H9 (cell line): ENCODE data around the gene FADS1. TPM values are rescaled to one million over a fixed set of nuclear protein-coding genes. Genes with fewer than 3 reads are reported as not detected.

Experiments used
- DNase-seq: peaks from one replicate; pipeline ENCODE4 v3.0.0-alpha.2; 2017
- H2AFZ ChIP-seq: one replicate; pipeline ENCODE4 v1.6.1; 2013; ENCODE audit warnings: mild to moderate bottlenecking, low read length, control low read depth, moderate library complexity
- H2AK5ac ChIP-seq: 2 replicates; pipeline ENCODE4 v1.6.1; 2013; ENCODE audit warnings: low read length, control low read depth, mixed read lengths; ENCODE audit not compliant: insufficient read length
- H2BK120ac ChIP-seq: one replicate; pipeline ENCODE4 v1.6.1; 2013; ENCODE audit warnings: low read depth, mild to moderate bottlenecking, low read length, control low read depth, inconsistent platforms; ENCODE audit not compliant: poor library complexity, severe bottlenecking
- H2BK12ac ChIP-seq: 2 replicates; pipeline ENCODE4 v1.6.1; 2013; ENCODE audit warnings: low read length, control low read depth, mixed read lengths, low read depth; ENCODE audit not compliant: insufficient read length
- H2BK15ac ChIP-seq: 2 replicates; pipeline ENCODE4 v1.6.1; 2013; ENCODE audit warnings: low read depth, low read length, control low read depth
- H2BK20ac ChIP-seq: one replicate; pipeline ENCODE4 v1.6.1; 2013; ENCODE audit warnings: low read depth, mild to moderate bottlenecking, low read length, control low read depth, inconsistent platforms; ENCODE audit not compliant: poor library complexity, severe bottlenecking
- H2BK5ac ChIP-seq: 2 replicates; pipeline ENCODE4 v1.6.1; 2013; ENCODE audit warnings: low read length, control low read depth, mixed read lengths; ENCODE audit not compliant: insufficient read length
- H3K14ac ChIP-seq: 2 replicates; pipeline ENCODE4 v1.6.1; 2013; ENCODE audit warnings: low read length, control low read depth; ENCODE audit not compliant: insufficient read depth
- H3K18ac ChIP-seq: 2 replicates; pipeline ENCODE4 v1.6.1; 2013; ENCODE audit warnings: low read depth, mild to moderate bottlenecking, mixed read lengths, low read length, control low read depth; ENCODE audit not compliant: insufficient read length
- H3K23ac ChIP-seq: 2 replicates; pipeline ENCODE4 v1.6.1; 2013; ENCODE audit warnings: low read length, control low read depth, mixed read lengths, low read depth; ENCODE audit not compliant: insufficient read length
- H3K23me2 ChIP-seq: 2 replicates; pipeline ENCODE4 v1.6.1; 2013; ENCODE audit warnings: low read depth, mild to moderate bottlenecking, mixed read lengths, low read length, control low read depth; ENCODE audit not compliant: insufficient read length, poor library complexity, severe bottlenecking
- H3K27ac ChIP-seq: 2 replicates; pipeline ENCODE4 v1.5.1; 2013; ENCODE audit warnings: low read length, control low read depth, mixed read lengths, low read depth; ENCODE audit not compliant: insufficient read length
- H3K27me3 ChIP-seq: 2 replicates; pipeline ENCODE4 v1.6.1; 2013; ENCODE audit warnings: low read length, control low read depth, inconsistent platforms; ENCODE audit not compliant: insufficient read depth
- H3K4ac ChIP-seq: 2 replicates; pipeline ENCODE4 v1.6.1; 2013; ENCODE audit warnings: low read depth, mild to moderate bottlenecking, control low read depth, inconsistent platforms, low read length, moderate library complexity
- H3K4me1 ChIP-seq: 2 replicates; pipeline ENCODE4 v1.6.1; 2013; ENCODE audit warnings: low read length, control low read depth, inconsistent platforms; ENCODE audit not compliant: insufficient read depth
- H3K4me2 ChIP-seq: 2 replicates; pipeline ENCODE4 v1.6.1; 2013; ENCODE audit warnings: low read length, control low read depth, mixed read lengths; ENCODE audit not compliant: insufficient read length, insufficient read depth
- H3K56ac ChIP-seq: 2 replicates; pipeline ENCODE4 v1.6.1; 2013; ENCODE audit warnings: low read depth, mild to moderate bottlenecking, mixed read lengths, low read length, control low read depth; ENCODE audit not compliant: insufficient read length
- H3K79me1 ChIP-seq: 2 replicates; pipeline ENCODE4 v1.6.1; 2013; ENCODE audit warnings: low read depth, mild to moderate bottlenecking, moderate library complexity, low read length, control low read depth, inconsistent platforms; ENCODE audit not compliant: insufficient read depth, poor library complexity, severe bottlenecking
- H3K79me2 ChIP-seq: 2 replicates; pipeline ENCODE4 v1.6.1; 2013; ENCODE audit warnings: low read length, control low read depth, inconsistent platforms; ENCODE audit not compliant: insufficient read depth
- H3K9ac ChIP-seq: 2 replicates; pipeline ENCODE4 v1.6.1; 2013; ENCODE audit warnings: low read length, control low read depth, mixed read lengths; ENCODE audit not compliant: insufficient read length; ENCODE audit errors: extremely low read depth
- H3K9me3 ChIP-seq: one replicate; pipeline ENCODE4 v1.6.1; 2013; ENCODE audit warnings: low read depth, low read length, inconsistent platforms; ENCODE audit not compliant: control insufficient read depth
- H3T11ph ChIP-seq: one replicate; pipeline ENCODE4 v1.6.1; 2013; ENCODE audit warnings: mild to moderate bottlenecking, low read length, control low read depth, inconsistent platforms
- H4K20me1 ChIP-seq: one replicate; pipeline ENCODE4 v1.6.1; 2013; ENCODE audit not compliant: control insufficient read depth, insufficient read length, insufficient read depth
- H4K5ac ChIP-seq: 2 replicates; pipeline ENCODE4 v1.6.1; 2013; ENCODE audit warnings: low read depth, mild to moderate bottlenecking, mixed read lengths, low read length, control low read depth; ENCODE audit not compliant: insufficient read length
- H4K8ac ChIP-seq: replicated peaks from 2 replicates; pipeline ENCODE4 v1.6.1; 2013; ENCODE audit warnings: low read length, control low read depth, mixed read lengths, low read depth; ENCODE audit not compliant: insufficient read length
- H4K91ac ChIP-seq: 2 replicates; pipeline ENCODE4 v1.6.1; 2013; ENCODE audit warnings: low read depth, mild to moderate bottlenecking, moderate library complexity, mixed read lengths, low read length, control low read depth; ENCODE audit not compliant: insufficient read length
- H3K27ac Mint-ChIP-seq, 3 experiments: 2 replicates in 2 of 3; 3 replicates in 1 of 3; pipeline ENCODE4 v1.8.0; 2020 to 2021; ENCODE audit warnings: mixed read lengths in 3 of 3, mild to moderate bottlenecking in 1 of 3, moderate library complexity in 1 of 3
- H3K27me3 Mint-ChIP-seq: 2 replicates; pipeline ENCODE4 v1.8.0; 2021; ENCODE audit warnings: low read depth, mild to moderate bottlenecking, moderate library complexity, mixed read lengths
- H3K36me3 Mint-ChIP-seq, 3 experiments: 2 replicates in 2 of 3; 3 replicates in 1 of 3; pipeline ENCODE4 v1.8.0; 2020 to 2021; ENCODE audit warnings: low read depth in 3 of 3, mixed read lengths in 3 of 3; ENCODE audit not compliant: insufficient read depth in 1 of 3
- H3K4me1 Mint-ChIP-seq, 2 experiments: 2 replicates each; pipeline ENCODE4 v1.8.0; 2020; ENCODE audit warnings: mixed read lengths in 2 of 2
- H3K4me3 Mint-ChIP-seq, 2 experiments: 2 replicates in 1 of 2; 3 replicates in 1 of 2; pipeline ENCODE4 v1.8.0; 2020 to 2021; ENCODE audit warnings: mild to moderate bottlenecking in 2 of 2, mixed read lengths in 2 of 2, moderate library complexity in 1 of 2
- H3K9me3 Mint-ChIP-seq, 2 experiments: 2 replicates in 1 of 2; 3 replicates in 1 of 2; pipeline ENCODE4 v1.8.0; 2020; ENCODE audit warnings: mild to moderate bottlenecking in 2 of 2, mixed read lengths in 2 of 2, moderate library complexity in 1 of 2
- CTCF ChIP-seq: fragments of 200-600 bp; sonication (generic); conservative IDR thresholded peaks from 3 replicates; pipeline ENCODE4 v1.8.0; 2021; ENCODE audit warnings: antibody characterized with exemption, mild to moderate bottlenecking
- WGBS: extraction: QIAGEN DNeasy Blood & Tissue Kit; methylation state at CpG from one replicate; pipeline ENCODE4 v1.1.7; 2013; ENCODE audit warnings: missing lambda C conversion rate, low lambda C conversion rate, mixed read lengths; ENCODE audit not compliant: insufficient read length; ENCODE audit errors: extremely low coverage; 5-methylcytosine and 5-hydroxymethylcytosine counted together
- total RNA-seq: library from RNA; stranded (reverse); gene quantifications from 2 replicates; pipeline ENCODE4 v1.2.1, GENCODE V29; 2021

FADS1 gene
- total RNA-seq, 1 experiment from 2014 or later = 125 TPM

GRCh38 chr11:61800331-61801281, 16.2 kb downstream of the FADS1 start:
- H3K14ac ChIP-seq = no peak overlapping the region
- no CpG with 5 or more reads among the region's 3 CpGs for WGBS
- H2BK5ac ChIP-seq = no peak overlapping the region
- H3K4me1 Mint-ChIP-seq = peaks cover 8 to 11% of the 10 kb centered on the region in 2 experiments; a peak in 1 of 4 replicates
- H3T11ph ChIP-seq = no peak overlapping the region
- H3K4me3 Mint-ChIP-seq = no peak overlapping the region
- no peak overlapping the region for H2BK20ac ChIP-seq
- no peaks in the 10 kb centered on the region for H3K9me3 ChIP-seq
- no peak overlapping the region for H3K9ac ChIP-seq
- no peak overlapping the region for H3K4ac ChIP-seq
- no peak for DNase-seq
- H3K79me2 ChIP-seq = no peaks in the 10 kb centered on the region; the same call in 1 of the 2 replicates
- no peak overlapping the region for H4K5ac ChIP-seq
- H3K27me3 ChIP-seq = no peaks in the 10 kb centered on the region
- no peak overlapping the region for H3K23ac ChIP-seq
- no peaks in the 10 kb centered on the region for H4K20me1 ChIP-seq
- no peaks in the 10 kb centered on the region; a peak in 1 of 5 replicates for H3K9me3 Mint-ChIP-seq
- H4K91ac ChIP-seq = no peak overlapping the region
- H2BK120ac ChIP-seq = no peak overlapping the region
- no peaks in the 10 kb centered on the region for H3K4me1 ChIP-seq
- no peak overlapping the region for H3K4me2 ChIP-seq
- TF ChIP-seq CTCF = no peak
- H3K79me1 ChIP-seq = no peaks in the 10 kb centered on the region
- H3K18ac ChIP-seq = no peak overlapping the region
- no peak overlapping the region for H2AFZ ChIP-seq
- no peak overlapping the region for H2BK15ac ChIP-seq
- no peak overlapping the region for H2BK12ac ChIP-seq
- H3K36me3 Mint-ChIP-seq = peaks cover 37 to 83% (median 75%) of the 10 kb centered on the region in 3 experiments; a peak in 6 of 7 replicates
- H3K27ac ChIP-seq = no peak overlapping the region
- no peak overlapping the region for H4K8ac ChIP-seq
- no peaks in the 10 kb centered on the region for H3K23me2 ChIP-seq
- no peak overlapping the region for H2AK5ac ChIP-seq
- H3K56ac ChIP-seq = no peak overlapping the region
- peak overlapping the region in 1 of 3 experiments; percentile 52; a peak in 2 of 7 replicates for H3K27ac Mint-ChIP-seq
- H3K27me3 Mint-ChIP-seq = no peaks in the 10 kb centered on the region
